GM12878 (cell line): ENCODE measurements around the gene RBM4B. TPM values are rescaled to one million over a fixed set of nuclear protein-coding genes. Genes with fewer than 3 reads are reported as not detected.

Experiments
- BACH1 ChIP-seq: fragments of 450-650 bp; IDR thresholded peaks from 2 replicates; pipeline ENCODE4 v1.6.1; 2017; ENCODE audit warnings: mild to moderate bottlenecking, borderline replicate concordance
- CEBPZ ChIP-seq: fragments of 150-350 bp; IDR thresholded peaks from 2 replicates; pipeline ENCODE4 v1.6.1; 2016; ENCODE audit warnings: low read depth, low read length
- CUX1 ChIP-seq: IDR thresholded peaks from 2 replicates; pipeline ENCODE4 v1.6.1; 2012; ENCODE audit warnings: improper control_type of control experiment, low read depth, low read length; ENCODE audit not compliant: insufficient replicate concordance
- FOS ChIP-seq: IDR thresholded peaks from 3 replicates; pipeline ENCODE4 v1.6.1; 2011; ENCODE audit warnings: borderline replicate concordance; ENCODE audit not compliant: insufficient read length; ENCODE audit errors: extremely low read depth
- HDAC2 ChIP-seq: fragments of 200-600 bp; sonication (generic); IDR thresholded peaks from 2 replicates; pipeline ENCODE4 v1.6.1; 2017
- IKZF2 ChIP-seq, 2 experiments: fragments of 450-650 bp; IDR thresholded peaks; 2 replicates each; pipeline ENCODE4 v1.6.1; 2017; ENCODE audit warnings: mild to moderate bottlenecking in 2 of 2, moderate library complexity in 2 of 2
- KAT2A ChIP-seq: conservative IDR thresholded peaks from 2 replicates; pipeline ENCODE4 v1.6.1; 2011; ENCODE audit warnings: low read depth, low read length; ENCODE audit not compliant: control insufficient read depth
- MLLT1 ChIP-seq: fragments of 450-650 bp; IDR thresholded peaks from 2 replicates; pipeline ENCODE4 v1.6.1; 2016; ENCODE audit warnings: mild to moderate bottlenecking
- PBX3 ChIP-seq: IDR thresholded peaks from 2 replicates; pipeline ENCODE4 v1.6.1; 2011; ENCODE audit warnings: mild to moderate bottlenecking, low read depth, low read length, moderate library complexity; ENCODE audit not compliant: insufficient replicate concordance
- POLR2AphosphoS2 ChIP-seq: IDR thresholded peaks from 2 replicates; pipeline ENCODE4 v1.6.1; 2011; ENCODE audit warnings: low read depth, mild to moderate bottlenecking, low read length, improper control_type of control experiment, moderate library complexity
- RELB ChIP-seq: fragments of 450-650 bp; IDR thresholded peaks from 2 replicates; pipeline ENCODE4 v1.6.1; 2017; ENCODE audit warnings: low read depth, mild to moderate bottlenecking, moderate library complexity
- SMARCA5 ChIP-seq: fragments of 450-650 bp; IDR thresholded peaks from 2 replicates; pipeline ENCODE4 v1.6.1; 2017; ENCODE audit warnings: mild to moderate bottlenecking
- WRNIP1 ChIP-seq: IDR thresholded peaks from 2 replicates; pipeline ENCODE4 v1.6.1; 2011; ENCODE audit warnings: low read depth, low read length, improper control_type of control experiment, borderline replicate concordance
- YBX1 ChIP-seq: fragments of 450-650 bp; IDR thresholded peaks from 2 replicates; pipeline ENCODE4 v1.6.1; 2016; ENCODE audit warnings: antibody characterized with exemption
- ZNF622 ChIP-seq: fragments of 450-650 bp; IDR thresholded peaks from 2 replicates; pipeline ENCODE4 v1.6.1; 2017; ENCODE audit warnings: mild to moderate bottlenecking, inconsistent platforms
- polyA plus RNA-seq, 11 experiments: library from polyadenylated mRNA; depleted of rRNA in 4 of 11; unstranded in 6 of 11; stranded (reverse) in 5 of 11; fragments of >200 nt; fragmentation: Nextera tagmentation in 4 of 11; fragmentation: Illumina TruSeq in 1 of 11; extraction: Ambion mirVana in 4 of 11; extraction: Trizol in 1 of 11; gene quantifications; 1 replicate in 1 of 11; 2 replicates in 10 of 11; pipeline versions ENCODE4 v1.2.1 to v1.2.3, GENCODE V29; 2011 to 2016; ENCODE audit warnings: inconsistent platforms in 2 of 11, missing spikeins in 2 of 11, low read depth in 1 of 11
- total RNA-seq, 4 experiments: library from RNA; depleted of rRNA in 3 of 4; stranded (reverse); fragments of >200 nt in 3 of 4; fragmentation: Illumina TruSeq in 1 of 4; extraction: Trizol in 1 of 4; gene quantifications; 2 replicates each; pipeline versions ENCODE4 v1.2.1 to v1.2.3, GENCODE V29; 2013 to 2021

The RBM4B gene
- total and polyA plus RNA-seq, 10 of the 15 experiments (the other 5 are each of a cell fraction or from before 2014, with no cell fraction given), result 16.1 to 37.0 (median 21.6) TPM

- TF ChIP-seq ZNF622 (no peak), POLR2AphosphoS2 (peak; percentile 97), KAT2A (no peak), MLLT1 (peak; percentile 82), PBX3 (peak; percentile 97), FOS (peak; percentile 70), HDAC2 (no peak), YBX1 (no peak), IKZF2 (IDR thresholded peaks at IDR 0.05) (0 out of 4 replicates have a peak, but pooled peaks have one; percentile 26 to 54), RELB (peak; percentile 86), WRNIP1 (no peak), CUX1 (no peak), CEBPZ (peak; percentile 59), SMARCA5 (0 out of 2 replicates have a peak, but pooled peaks have one; percentile 33), BACH1 (peak; percentile 19)
These were observed 39.3 kb downstream of the RBM4B start, which contains the start of gene RBM4 (continued) for GRCh38 chr11:66638177-66639065.
